PC-9 (cell line): ENCODE data around the gene LRRC26.
"Not testable (repeated sequence)": the region's sequence is repeated elsewhere in the genome, so short reads cannot be mapped to it uniquely, and the experiment has no call there.

Experiments used
- EZH2 ChIP-seq: fragments of 200-600 bp; sonication (generic); IDR thresholded peaks from 2 replicates; pipeline ENCODE4 v1.8.0; 2017; ENCODE audit warnings: antibody characterized with exemption, low read depth
- TF ChIP-seq, protein P1 (sequence below): fragments of 200-600 bp; sonication (generic); conservative IDR thresholded peaks from 2 replicates; pipeline ENCODE4 v1.6.1; 2017; ENCODE audit warnings: mixed run types, antibody characterized with exemption, mild to moderate bottlenecking, moderate library complexity

DNA sequence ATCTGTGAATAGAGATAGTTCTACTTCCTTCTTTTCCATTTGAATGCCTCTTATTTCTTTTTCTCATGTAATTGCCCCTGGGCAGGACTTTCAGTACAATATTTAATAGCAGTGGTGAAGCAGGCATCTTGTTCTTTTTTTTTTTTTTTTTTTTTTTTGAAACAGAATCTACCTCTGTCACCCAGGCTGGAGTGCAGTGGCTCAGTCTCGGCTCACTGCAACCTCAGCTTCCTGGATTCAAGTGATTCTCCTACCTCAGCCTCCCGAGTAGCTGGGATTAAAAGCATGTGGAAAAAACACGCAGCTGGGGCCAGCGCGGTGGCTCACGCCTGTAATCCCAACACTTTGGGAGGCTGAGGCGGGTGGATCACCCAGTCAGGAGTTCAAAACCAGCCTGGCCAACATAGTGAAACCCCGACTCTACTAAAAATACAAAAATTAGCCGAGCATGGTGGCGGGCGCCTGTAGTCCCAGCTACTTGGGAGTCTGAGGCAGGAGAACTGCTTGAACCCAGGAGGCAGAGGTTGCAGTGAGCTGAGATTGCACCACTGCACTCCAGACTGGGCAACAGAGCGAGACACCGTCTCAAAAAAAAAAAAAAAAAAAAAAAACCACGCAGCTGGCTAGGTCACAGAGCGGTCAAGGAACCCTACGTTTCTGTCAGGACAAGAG, 46.9 kb downstream of the LRRC26 start:
- TF ChIP-seq, protein P1, sequence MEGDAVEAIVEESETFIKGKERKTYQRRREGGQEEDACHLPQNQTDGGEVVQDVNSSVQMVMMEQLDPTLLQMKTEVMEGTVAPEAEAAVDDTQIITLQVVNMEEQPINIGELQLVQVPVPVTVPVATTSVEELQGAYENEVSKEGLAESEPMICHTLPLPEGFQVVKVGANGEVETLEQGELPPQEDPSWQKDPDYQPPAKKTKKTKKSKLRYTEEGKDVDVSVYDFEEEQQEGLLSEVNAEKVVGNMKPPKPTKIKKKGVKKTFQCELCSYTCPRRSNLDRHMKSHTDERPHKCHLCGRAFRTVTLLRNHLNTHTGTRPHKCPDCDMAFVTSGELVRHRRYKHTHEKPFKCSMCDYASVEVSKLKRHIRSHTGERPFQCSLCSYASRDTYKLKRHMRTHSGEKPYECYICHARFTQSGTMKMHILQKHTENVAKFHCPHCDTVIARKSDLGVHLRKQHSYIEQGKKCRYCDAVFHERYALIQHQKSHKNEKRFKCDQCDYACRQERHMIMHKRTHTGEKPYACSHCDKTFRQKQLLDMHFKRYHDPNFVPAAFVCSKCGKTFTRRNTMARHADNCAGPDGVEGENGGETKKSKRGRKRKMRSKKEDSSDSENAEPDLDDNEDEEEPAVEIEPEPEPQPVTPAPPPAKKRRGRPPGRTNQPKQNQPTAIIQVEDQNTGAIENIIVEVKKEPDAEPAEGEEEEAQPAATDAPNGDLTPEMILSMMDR = not testable (repeated sequence)
- TF ChIP-seq EZH2 = not testable (repeated sequence)
